Daoy (cell line): Measurements from ENCODE around the gene DYNC2H1. TPM values are rescaled to one million over a fixed set of nuclear protein-coding genes. Genes with fewer than 3 reads are reported as not detected.

Source experiments
- DNase-seq: peaks from one replicate; pipeline ENCODE4 v3.0.0-alpha.2; 2015; ENCODE audit warnings: low read depth
- total RNA-seq: library from RNA; depleted of rRNA; stranded (reverse); fragments of >200 nt; shearing (Covaris generic); gene quantifications from 2 replicates; pipeline ENCODE4 v1.2.3, GENCODE V29; 2014

The DYNC2H1 gene
- total RNA-seq, 1 experiment from 2014 or later = 14.1 TPM

DNA sequence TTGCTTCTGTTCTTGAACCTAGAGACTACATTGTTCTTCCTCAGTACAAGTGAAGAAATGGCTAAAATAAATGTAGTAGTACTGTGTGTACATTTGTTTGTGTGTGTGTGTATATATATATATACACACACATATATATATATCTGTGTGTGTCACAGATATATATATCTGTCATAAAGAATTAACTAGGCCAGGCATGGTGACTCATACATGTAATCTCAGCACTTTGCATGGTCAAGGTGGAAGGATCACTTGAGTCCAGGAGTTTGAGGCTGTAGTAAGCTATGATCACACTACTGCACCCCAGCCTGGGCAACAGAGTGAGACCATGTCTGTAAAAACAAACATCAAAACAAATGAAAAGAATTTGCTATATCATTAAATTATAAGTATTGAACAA lies 164.8 kb downstream of the DYNC2H1 start:
- no peak for DNase-seq

DNA sequence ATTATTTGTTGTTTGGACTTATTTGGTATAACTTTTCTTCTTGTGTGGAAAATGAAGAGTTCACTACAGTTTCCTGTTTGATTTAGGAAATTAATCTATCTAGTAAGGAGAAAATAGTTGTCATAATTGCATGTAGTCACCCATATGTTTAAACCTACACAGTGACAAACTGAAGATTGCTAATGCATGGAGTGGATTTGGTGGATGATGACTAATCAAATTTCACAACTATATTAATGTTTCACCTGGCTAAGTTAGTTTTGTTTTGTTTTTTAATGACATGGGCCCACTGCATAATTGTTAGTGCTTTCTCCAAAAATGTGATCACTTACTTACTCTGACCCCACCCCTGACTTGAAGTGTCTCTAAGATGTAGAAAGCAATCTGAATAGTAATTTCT lies 170.6 kb downstream of the DYNC2H1 start:
- DNase-seq = no peak

DNA sequence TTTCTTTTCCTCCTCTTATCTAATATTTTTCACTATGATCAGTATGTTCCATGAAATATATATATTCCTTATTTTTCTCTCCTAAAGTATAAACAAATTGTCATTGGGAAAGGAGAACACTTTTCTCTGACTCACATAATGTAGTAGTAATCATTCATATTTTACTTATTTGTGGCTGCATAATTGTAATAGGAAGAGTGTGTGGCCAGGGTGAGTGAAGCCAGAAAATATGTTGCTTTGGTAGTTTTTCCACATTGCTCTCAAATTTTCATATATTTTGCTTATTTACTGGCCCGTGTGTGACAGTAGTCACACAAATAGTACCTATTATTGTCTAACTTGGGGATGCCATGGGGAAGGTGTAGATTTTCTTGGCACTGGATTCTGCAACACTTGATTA lies 172.1 kb downstream of the DYNC2H1 start:
- no peak for DNase-seq

DNA sequence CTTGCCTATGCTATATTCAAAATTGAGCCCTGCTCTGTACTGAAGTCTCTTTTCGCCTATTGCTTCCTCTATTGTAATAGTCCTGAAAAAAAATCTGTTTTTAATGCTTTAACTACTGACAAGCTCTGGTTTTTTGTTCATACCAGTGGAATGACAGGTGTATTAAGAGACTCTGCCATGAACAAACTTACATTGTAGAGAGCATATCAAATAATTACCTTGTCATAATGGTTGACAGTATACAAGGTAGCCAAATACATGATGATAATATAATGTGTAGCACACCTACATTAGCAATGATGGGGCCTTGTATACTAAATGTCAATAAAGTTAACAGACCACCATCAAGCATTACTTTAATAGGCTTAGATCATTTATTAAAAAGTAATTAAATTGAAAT lies 175.0 kb downstream of the DYNC2H1 start:
- DNase-seq = no peak

DNA sequence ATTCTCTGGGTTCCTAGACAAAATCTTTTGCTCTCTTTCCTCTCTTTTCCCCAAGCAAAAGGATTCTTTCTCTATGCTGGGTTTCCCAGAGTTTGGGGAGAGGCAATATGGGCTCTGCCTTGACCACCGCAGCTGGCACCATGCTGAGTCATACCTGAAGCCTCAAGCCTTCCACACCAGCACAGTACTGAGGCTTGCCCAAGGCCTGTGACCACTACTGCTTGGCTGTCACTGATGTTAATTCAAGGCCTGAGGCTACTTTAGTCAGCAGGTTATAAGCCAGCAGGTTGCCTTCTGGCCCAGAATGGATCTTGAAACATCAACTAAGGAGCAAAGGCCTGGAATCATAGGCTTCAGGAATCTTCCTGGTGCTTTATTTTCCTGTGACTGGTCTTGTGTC lies 185.3 kb downstream of the DYNC2H1 start:
- DNase-seq = no peak

DNA sequence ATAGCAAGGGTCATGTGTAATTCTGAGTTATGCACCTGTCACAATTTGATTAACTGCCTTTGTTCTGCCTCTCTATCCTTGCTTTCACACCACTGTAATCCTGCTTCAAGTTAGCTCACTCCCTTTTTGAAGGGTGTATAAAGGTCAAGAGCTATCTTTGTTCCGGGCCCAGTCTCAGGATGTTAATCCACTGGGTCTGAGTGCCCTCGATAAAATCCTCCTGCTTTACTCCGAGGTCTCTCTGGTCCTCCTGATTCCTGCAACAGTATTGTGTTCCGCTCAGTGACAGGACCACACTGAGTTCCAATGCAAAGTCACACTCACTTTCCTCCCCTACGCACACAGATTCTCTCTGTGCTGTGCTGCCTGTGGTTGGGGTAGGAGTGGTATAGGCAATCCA lies 186.5 kb downstream of the DYNC2H1 start:
- no peak for DNase-seq

DNA sequence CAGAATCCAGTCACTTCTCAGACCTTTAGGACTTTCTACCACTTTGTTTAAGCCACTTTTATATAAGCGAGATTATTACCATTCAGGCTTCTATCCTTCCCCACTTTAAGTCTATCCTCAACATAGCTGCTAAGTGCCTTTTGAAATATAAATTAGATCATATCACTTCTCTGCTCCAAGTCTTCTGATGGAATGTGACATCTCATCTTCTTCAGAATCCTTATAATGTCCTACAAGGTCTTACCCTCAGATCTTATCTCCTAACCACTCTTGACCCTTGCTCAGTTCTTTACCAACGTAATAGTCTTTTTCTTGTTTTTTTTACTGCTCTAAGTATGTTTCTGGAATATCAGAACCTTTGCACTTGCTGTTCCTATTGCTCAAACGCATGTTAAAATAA lies 188.7 kb downstream of the DYNC2H1 start:
- DNase-seq = no peak

DNA sequence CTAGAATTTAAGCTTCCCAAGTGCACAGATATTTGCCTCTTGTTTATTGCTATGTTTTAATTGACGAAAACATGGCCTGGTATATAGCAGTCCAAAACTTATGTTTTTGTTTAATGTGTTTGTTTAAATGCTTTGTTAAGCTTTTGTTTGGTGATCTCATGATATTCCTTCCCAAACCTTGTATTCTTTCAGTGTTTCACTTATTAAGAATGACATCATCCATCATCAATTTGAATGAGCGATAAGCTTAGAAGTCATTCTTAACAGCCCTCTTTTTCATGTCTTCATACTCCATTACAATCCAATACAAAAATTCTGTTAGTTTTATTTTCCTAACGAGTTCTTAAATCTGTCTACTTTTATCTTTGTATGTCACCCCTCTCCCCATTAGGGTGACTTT lies 206.0 kb downstream of the DYNC2H1 start:
- DNase-seq = no peak

DNA sequence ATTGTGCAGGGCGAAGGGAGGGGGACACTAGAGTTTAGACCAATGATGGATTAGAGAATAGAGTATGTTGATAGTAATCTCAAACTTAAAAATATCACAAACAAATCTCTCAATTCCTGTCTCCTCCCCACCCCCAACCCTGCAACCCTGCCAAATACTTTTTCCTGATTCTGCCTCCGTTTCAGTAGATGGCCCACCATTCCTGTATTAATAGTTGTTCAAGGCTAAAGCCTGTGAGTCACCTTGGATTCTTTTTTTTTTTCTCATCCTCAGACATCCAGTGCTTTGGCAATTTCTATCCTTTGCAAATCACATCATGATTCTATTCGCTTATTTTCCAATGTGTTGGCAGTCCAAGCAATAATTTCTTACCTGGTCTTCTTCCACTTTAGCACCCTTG lies 207.9 kb downstream of the DYNC2H1 start:
- DNase-seq = no peak

DNA sequence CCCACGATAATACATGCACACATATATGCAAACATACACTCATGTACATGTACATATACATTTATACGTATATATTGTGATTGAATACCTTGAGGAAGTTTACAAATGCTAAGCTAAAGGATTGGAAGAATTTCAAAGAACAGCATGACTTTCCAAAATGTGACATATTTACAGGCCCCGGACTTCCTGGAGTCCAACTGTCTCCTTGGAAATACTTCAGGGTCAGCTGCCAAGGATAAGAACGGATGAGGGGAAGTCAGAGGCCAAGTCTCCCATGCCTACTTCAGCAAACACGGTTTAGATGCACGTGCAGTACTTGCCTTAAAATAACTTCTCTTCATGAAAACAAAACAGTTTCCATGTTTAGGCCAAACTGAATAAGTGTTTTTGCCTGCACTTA lies 213.6 kb downstream of the DYNC2H1 start:
- DNase-seq = no peak

DNA sequence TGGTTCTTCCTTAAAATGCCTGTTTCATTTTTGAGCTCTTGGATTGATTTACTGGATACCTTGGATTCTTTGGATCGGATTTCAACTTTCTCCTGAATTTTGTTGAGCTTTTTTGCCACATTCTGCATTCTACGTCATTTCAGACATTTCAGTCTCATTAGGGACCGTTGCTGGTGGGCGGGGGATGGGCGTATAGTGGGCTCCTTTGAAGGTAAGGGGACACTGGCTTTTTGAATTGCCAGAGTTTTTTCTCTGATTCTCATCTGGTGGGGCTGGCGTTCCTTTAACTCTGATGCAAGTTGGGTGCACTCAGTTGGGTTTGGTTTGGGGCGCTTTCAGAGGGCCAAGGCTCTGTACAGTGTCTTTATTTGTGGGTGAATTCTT lies 216.5 kb downstream of the DYNC2H1 start:
- no peak for DNase-seq

DNA sequence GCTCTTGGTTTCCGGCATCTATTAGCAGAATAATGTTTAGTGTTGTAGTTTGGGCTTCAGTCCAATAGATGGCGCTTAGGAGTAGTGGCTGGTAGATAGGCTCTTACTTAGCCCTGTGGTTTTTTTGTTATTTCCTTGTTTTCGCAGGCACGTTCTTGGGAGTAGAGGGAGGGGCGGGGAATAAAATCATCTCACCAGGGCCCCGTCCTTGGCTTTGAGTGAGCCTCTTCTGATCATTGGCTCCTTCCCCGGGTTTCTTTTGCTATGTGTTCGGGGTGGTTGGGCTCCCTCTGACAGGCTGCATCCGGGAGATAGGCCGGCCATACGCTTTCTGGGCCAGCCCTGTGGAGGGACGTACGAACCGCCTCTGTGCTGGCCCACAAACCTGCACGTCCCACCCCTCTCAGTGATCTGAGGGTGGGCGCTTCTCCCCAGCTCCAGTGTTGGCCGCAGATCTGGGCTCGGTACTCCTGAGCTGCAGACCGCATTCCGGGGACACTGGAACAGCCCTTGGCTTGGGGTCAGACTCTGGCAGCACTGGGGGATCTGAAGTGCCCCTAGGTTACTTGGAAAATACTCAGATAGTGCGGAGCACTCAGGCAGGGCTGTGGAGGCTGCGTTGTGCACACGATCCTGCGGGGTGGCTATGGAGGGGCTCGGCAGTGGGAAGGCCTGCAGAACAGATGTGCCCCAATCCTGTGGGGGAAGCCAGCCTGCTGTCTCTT lies 217.0 kb downstream of the DYNC2H1 start:
- peak; percentile 51 for DNase-seq

DNA sequence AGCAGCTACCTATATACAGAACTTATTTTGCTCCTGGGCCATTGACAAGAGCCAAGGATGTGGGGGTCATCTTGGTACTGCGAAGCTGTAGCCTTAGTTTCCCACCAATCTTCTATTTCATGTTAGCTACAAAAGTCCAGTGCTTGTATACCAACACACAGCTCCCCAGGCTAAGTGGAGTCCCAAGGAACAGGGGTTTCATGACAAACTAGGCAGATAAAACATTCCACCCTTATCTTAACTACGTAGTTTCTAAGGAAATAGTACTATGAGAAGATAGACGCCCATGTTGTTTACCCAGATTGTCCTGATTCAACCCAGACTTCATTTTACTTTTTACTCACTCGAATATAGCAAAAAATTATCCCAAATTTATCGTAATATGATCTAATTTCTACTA lies 218.5 kb downstream of the DYNC2H1 start:
- no peak for DNase-seq

DNA sequence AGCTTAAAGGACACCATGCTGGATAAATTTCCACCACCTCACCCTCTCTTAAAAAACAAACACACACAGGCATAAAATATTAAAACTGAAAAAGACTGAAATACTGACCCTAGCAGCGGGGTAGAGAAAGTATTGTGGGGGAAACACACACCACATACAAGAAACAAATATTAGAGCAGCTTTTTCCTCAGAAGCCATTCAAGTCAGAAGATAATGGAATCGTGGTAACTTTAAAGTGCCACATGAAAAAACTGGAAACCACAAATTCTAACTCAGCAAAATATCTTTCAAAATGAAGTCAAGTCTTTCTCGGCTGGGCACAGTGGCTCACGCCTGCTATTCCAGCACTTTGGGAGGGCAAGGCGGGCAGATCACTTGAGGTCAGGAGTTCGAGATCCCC lies 223.2 kb downstream of the DYNC2H1 start:
- DNase-seq = no peak

DNA sequence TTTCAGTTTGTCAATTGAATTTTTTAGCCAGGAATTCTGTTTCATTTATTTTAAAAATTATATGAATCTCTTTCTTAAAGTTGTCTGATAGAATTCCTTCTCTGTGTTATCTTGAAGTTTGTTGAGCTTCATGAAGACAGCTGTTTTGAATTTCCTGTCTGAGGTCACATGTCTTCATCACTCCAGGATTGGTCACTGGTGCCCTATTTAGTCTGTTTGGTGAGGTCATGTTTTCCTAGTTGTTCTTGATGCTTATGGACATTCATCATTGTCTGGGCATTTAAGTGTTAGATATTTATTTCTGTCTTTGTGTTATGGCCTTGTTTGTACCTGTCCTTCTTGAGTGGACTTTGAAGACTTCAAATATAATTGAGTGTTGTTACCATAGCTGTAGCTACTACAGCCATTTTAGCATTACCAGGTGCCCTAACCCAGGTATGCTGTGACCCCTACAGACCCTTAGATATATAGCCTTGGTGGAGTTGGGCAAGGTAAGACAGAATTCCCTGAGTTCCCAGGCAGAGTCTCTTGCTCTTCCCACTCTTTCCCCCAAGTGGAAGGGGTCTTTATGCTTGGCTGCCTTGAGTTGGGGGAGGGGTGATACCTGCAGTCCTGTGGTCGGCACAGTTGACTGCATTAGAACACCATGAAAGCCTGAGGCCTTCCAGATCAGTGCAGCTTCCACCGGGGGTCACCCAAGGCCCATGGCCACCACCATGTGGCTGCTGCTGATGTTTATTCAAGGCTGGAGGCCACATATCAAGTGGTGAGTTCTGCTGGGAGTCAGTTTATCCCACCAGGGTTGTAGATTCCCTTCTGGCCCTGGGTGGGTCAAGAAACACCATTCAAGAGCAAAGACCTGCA lies 229.6 kb downstream of the DYNC2H1 start:
- DNase-seq = no peak

DNA sequence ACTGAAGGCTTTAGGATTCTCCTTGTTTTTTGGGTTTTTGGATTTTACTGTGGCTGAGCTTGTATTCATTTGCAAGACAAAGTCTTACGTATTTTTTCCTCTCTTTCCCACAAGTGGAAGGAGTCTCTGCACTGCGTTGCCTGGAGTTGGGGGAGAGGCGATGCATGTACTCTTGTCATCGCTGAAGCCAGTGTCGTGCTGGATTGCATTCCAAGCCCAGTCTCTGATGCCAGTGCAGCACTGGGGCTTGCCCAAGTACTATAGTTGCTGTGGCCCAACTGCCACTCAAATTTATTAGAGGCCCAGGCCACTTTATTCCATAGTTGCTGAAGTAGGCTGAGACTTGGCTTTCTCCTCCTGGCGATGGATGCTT lies 230.2 kb downstream of the DYNC2H1 start:
- DNase-seq = no peak

DNA sequence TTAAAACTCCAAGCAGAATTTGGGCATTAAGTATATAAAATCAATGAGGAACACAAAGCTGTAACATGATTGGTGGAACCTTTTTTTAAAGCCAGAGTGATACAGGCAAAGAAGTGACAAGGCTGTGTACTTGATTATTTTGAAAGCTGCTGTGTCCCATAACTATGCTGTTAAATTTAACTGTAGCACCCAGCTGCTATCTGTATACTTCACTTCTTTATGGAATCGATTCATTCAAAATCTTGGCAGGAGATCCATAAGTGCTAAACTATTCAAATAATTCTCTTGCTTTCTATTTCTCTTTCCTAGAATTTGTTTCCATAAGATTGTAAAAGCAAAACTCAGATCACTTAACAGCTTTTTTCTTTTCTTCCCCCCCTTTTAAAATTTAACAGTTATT lies 231.7 kb downstream of the DYNC2H1 start:
- DNase-seq = no peak

DNA sequence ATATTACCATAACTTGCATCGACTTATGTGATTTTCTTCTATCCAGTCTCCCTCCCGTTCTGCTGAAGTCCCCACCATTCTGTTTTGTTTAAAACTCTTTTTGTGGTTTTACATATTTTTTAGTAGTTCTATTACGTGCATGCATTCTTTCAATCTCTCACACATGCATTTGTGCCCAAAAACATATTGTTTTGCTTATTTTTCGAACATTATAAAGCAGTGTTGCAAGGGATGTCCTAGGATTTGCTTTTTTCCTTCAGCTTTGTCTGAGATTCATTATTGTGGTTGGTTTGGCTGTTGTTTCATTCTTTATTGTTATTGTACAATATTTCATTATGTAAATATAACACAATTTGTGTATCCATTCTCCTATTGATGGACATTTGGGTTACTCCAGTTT lies 235.7 kb downstream of the DYNC2H1 start:
- DNase-seq = no peak

DNA sequence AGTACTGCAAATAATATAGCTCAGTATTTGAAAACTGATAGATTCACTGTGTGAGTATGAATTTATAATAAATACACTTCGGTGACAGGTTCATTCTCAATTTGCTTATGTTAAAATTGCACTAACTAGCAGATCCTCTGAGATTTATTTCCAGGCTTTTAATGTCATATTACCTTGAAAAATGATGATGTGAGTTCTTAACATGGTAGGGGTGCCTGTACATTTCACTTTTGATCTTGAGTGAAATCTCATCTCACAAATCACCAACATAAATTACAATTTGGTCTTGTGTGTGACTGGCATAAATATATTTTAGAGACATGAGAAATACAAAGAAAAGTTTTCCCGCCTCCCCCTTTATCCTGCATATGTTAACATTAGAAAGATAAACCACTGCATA lies 240.4 kb downstream of the DYNC2H1 start:
- DNase-seq = no peak

DNA sequence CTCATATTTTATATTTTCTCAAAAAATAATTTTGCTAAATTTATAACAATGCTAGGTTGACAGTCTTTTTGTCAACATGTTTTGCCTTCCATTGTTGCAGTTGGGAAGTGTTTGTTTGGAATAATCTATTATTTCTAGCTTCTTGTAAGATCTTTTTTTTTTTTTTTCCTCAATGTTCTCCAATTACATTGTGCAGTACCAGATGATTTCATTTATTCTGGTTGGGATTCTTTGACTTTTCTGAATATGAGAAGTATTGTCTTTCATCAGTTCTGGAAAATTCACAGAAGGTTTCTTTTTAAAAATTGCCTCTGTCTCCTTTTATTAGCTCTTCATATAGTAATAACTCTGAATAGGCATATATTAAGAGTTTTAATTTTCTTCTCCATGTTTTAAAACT lies 245.4 kb downstream of the DYNC2H1 start:
- DNase-seq = no peak

DNA sequence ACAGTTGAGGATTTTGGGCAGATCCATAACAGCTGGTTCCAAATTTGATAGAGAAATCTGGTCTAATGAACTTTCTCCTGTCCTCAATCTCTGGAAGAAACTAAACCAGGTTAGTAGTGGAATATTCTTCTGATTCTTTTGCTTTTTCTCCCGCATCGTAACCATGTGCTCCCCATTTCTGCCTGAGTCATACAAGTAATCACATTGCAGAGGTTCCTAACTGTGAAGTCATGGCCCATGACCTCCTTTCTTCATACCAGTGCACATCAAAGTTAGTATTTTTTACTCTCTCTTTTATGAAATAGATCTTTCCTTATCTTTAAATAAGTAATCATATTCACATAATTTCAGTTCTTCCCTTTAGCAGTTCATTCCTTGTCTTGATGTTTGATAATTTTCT lies 249.0 kb downstream of the DYNC2H1 start:
- peak; percentile 41 for DNase-seq

DNA sequence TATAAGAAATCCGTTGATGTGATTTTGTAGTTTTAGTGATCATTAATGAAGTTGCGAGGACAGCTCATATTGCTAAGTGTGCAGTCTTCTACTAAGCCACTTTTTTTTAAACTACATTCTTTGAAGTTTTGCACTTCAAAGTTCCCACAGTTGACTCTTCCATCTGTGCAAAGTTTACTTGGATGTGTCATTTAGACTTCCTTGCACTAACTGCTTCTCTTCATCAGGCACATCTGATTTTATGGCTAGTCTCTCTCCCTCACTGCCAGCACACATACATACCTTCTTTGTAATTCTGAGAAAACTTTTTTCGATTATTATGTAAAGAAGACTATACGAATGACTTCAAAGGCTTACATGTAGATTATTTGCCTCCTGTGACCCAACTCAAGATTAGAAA lies 250.0 kb downstream of the DYNC2H1 start:
- no peak for DNase-seq

DNA sequence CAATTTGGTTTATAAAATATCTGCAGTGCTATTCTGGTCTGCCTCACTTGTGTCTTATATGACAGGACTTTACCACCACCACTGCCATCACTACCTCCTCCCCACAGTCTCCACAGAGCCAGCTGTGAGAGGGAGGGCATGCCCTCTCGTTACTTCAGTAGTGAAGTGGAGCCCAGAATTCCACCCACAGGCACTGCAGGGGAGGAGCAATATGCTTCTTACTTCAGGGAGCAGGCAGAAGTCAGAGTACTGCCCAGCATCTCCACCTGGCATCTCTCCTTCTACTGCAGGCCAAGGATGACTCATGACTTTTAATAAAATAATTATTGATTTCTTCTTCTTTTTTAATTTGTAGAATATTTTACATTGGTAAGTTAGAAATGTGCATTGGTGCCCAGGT lies 255.5 kb downstream of the DYNC2H1 start:
- no peak for DNase-seq

DNA sequence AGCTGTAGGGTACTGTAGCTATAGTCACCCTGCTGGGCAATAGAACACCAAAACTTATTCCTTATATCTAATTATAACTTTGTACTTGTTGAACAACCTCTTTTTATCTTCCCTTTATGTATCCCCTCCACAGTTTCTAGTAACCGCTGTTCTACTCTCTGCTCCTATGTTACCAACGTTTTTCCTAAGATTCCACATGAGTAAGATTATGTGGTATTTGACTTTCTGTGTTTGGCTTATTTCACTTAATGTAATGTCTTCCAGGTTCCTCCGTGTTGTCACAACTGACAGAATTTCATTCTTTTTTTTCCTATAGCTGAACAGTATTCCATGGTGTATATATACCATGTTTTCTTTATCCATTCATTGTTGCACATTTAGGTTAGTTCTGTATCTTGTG lies 258.4 kb downstream of the DYNC2H1 start:
- DNase-seq = no peak
